RWPE2 (cell line): Measurements from ENCODE around the gene COQ8B.

ENCODE experiments used
- ATAC-seq: fragments of 200-7000 bp; cut with Tn5 transposase; 3 replicates; pipeline ENCODE4 v1.9.1; 2021; ENCODE audit warnings: low read depth
- DNase-seq: peaks from one replicate; pipeline ENCODE4 v3.0.0-alpha.2; 2020; ENCODE audit warnings: low spot score
- H3K27ac ChIP-seq: fragments of 450-650 bp; 2 replicates; pipeline ENCODE4 v1.5.1; 2017; ENCODE audit warnings: mild to moderate bottlenecking; ENCODE audit not compliant: poor library complexity, severe bottlenecking
- H3K27me3 ChIP-seq: fragments of 250-450 bp; sonication (Bioruptor Pico); 2 replicates; pipeline ENCODE4 v1.5.1; 2021; ENCODE audit warnings: mild to moderate bottlenecking, moderate library complexity; ENCODE audit not compliant: insufficient read depth, poor library complexity, severe bottlenecking
- H3K36me3 ChIP-seq: fragments of 250-450 bp; sonication (Bioruptor Pico); 2 replicates; pipeline ENCODE4 v1.5.1; 2020; ENCODE audit warnings: low read depth, mild to moderate bottlenecking, moderate library complexity
- H3K4me1 ChIP-seq: fragments of 250-450 bp; sonication (Bioruptor Pico); 2 replicates; pipeline ENCODE4 v1.5.1; 2021; ENCODE audit warnings: mild to moderate bottlenecking, moderate library complexity; ENCODE audit not compliant: insufficient read depth, poor library complexity, severe bottlenecking
- H3K4me3 ChIP-seq: fragments of 250-450 bp; sonication (Bioruptor Pico); 2 replicates; pipeline ENCODE4 v1.5.1; 2021; ENCODE audit warnings: mild to moderate bottlenecking, moderate library complexity; ENCODE audit not compliant: severe bottlenecking
- H3K9me3 ChIP-seq: fragments of 250-450 bp; sonication (Bioruptor Pico); 2 replicates; pipeline ENCODE4 v1.5.1; 2021; ENCODE audit warnings: mild to moderate bottlenecking, moderate library complexity; ENCODE audit not compliant: severe bottlenecking
- TF ChIP-seq, protein P1 (sequence below): fragments of 450-650 bp; IDR thresholded peaks from one replicate; pipeline ENCODE4 v1.5.1; 2017; ENCODE audit warnings: mild to moderate bottlenecking, moderate library complexity; ENCODE audit not compliant: poor library complexity, severe bottlenecking

The COQ8B gene

DNA sequence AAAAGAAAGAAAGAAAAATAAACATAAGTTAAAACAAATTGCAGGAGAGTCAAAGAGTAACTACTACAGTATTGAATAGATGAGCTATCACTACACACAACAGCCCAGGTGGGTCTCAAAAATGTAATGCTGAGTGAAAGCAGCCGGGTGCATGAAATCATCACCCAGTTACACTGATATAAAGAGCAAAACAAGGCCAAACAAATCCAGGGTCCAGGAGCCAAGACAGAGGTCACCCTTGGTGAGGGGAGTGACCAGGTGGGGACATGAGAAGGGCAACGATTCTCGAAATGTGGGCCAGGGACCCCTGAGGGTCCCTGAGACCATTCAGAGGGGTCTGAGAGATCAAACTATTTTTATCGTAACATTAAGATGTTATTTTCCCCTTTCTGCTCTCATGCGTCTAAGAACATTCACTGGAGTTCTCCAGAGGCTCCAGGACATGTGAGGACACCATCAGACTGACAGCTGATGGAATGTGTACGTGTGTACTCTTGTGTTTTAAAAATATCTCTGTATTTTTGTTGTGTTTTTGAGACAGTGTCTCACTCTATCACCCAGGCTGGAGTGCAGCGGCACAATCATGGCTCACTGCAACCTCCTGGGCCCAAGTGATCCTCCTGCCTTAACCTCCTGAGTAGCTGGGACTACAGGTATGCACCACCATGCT lies 10.6 kb downstream of the COQ8B start:
- no peaks in the 10 kb centered on the region for H3K9me3 ChIP-seq
- H3K36me3 ChIP-seq, result peaks cover 78% of the 10 kb centered on the region
- no peaks in the 10 kb centered on the region for H3K4me1 ChIP-seq
- TF ChIP-seq, protein P1, sequence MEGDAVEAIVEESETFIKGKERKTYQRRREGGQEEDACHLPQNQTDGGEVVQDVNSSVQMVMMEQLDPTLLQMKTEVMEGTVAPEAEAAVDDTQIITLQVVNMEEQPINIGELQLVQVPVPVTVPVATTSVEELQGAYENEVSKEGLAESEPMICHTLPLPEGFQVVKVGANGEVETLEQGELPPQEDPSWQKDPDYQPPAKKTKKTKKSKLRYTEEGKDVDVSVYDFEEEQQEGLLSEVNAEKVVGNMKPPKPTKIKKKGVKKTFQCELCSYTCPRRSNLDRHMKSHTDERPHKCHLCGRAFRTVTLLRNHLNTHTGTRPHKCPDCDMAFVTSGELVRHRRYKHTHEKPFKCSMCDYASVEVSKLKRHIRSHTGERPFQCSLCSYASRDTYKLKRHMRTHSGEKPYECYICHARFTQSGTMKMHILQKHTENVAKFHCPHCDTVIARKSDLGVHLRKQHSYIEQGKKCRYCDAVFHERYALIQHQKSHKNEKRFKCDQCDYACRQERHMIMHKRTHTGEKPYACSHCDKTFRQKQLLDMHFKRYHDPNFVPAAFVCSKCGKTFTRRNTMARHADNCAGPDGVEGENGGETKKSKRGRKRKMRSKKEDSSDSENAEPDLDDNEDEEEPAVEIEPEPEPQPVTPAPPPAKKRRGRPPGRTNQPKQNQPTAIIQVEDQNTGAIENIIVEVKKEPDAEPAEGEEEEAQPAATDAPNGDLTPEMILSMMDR, result no peak
- H3K27me3 ChIP-seq, result no peaks in the 10 kb centered on the region
- H3K4me3 ChIP-seq, result no peak overlapping the region
- no peak overlapping the region for H3K27ac ChIP-seq
- DNase-seq (no peak), ATAC-seq (no peak)

DNA sequence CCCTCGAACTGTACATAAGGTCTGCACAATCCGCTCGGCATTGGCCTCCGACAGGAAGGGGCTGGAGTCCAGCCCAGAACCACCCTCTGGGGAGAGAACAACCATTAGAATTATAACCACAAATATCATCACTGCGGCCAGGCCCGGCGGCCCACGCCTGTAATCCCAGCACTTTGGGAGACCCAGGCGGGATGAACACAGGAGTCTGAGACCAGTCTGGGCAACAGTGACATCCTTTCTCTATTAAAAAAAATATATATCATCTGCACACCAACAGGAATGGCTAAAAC lies 11.4 kb downstream of the COQ8B start:
- ATAC-seq, result no peak
- DNase-seq, result no peak
- no peaks in the 10 kb centered on the region for H3K27me3 ChIP-seq
- TF ChIP-seq, protein P1, result no peak
- H3K27ac ChIP-seq, result no peak overlapping the region
- no peaks in the 10 kb centered on the region for H3K4me1 ChIP-seq
- H3K4me3 ChIP-seq, result no peak overlapping the region
- H3K9me3 ChIP-seq, result no peaks in the 10 kb centered on the region
- H3K36me3 ChIP-seq, result peaks cover 72% of the 10 kb centered on the region

DNA sequence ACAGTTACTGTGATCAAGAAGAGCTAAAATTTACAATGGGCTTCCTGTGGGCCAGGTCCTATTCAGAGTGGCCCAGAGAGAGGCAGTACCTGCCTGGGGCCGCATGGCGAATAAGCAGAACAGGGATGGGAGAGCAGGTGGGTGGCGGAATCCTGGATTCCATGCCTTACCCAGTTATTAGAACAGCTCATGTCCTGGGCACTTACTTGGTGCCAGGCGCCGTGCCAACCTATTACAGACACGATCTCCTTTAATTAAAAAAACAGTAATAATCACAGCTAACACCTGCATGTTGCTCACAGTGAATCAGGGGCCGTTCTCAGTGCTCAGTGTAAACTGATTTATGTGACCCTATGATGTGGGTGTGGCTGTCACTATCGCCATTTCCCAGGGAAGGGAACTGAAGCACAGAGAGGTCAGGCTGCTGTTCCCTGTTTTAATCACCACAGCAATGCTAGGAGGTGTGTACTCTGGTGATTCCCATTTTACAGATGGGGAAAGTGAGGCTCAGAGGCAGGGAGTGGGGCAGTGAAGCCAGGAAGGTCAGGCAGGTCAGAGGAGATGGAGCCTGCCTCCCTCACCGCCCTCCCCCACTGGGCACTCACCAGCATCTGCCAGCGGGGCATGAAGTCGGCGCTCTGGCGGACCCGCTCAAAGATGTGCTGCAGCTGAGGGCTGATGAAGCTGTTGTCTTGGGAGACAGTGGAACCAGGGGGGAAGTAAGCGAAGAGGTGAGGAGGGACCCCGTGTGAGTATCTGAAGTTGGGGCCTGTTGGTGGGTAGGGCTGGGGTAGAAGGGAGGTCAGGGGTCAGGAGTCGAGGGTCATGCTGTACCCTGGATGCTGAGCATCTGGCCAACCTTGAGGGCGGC lies 12.0 kb downstream of the COQ8B start:
- DNase-seq, result no peak
- no peaks in the 10 kb centered on the region for H3K9me3 ChIP-seq
- no peak overlapping the region for H3K27ac ChIP-seq
- ATAC-seq, result no peak
- no peaks in the 10 kb centered on the region for H3K27me3 ChIP-seq
- no peaks in the 10 kb centered on the region for H3K4me1 ChIP-seq
- peaks cover 67% of the 10 kb centered on the region for H3K36me3 ChIP-seq
- TF ChIP-seq, protein P1, result no peak
- no peak overlapping the region for H3K4me3 ChIP-seq

DNA sequence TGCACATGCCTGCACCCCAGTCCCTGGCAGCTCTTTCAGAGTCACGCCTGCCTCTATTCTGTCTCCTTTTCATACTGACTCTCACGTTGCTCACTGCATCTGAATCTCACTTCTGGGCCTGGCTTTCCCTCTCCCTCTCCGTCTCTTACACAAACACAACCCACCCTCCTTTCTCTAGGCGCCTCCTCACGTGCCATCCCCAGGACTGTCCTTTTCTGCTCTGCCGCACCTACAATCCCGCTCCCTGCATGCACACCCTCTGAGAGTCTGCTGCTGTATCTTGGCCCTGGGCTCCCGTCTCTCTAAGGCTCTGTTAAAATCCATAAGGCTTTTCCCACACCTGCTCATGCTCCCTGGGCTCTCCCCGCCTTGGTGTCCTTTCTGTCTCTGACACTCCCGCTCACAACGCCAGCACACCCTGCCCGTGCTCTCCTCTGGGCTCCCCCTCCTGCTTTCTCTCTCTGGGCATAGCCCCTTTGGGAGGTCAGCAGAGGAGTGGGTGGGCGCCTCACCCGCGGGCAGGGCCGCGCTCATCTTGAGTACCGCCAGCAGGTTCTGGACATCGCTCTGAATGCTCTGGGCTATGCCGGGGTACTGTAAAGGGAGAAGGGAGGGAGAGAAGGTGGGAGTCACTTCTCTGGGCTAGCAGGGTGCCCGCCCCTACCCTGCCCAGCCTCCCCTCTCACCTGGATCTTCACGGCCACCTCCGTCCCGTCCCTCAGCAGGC lies 13.5 kb downstream of the COQ8B start:
- H3K27ac ChIP-seq, result no peak overlapping the region
- TF ChIP-seq, protein P1, result no peak
- no peak for ATAC-seq
- DNase-seq, result no peak
- no peaks in the 10 kb centered on the region for H3K4me1 ChIP-seq
- no peaks in the 10 kb centered on the region for H3K27me3 ChIP-seq
- no peaks in the 10 kb centered on the region for H3K9me3 ChIP-seq
- peaks cover 54% of the 10 kb centered on the region for H3K36me3 ChIP-seq
- no peak overlapping the region for H3K4me3 ChIP-seq
